Stimulated activated CD4-positive, alpha-beta T cell treated with anti-CD3 and anti-CD28 coated beads, Interleukin-1b, Interleukin-23, amount 100 ng/mL, for 24 hours (primary cell): ENCODE results near the gene S1PR3.
A peak's percentile ranks its signal among the peaks of the same experiment; 100 is the strongest.

ENCODE experiments used
- DNase-seq, 4 experiments: peaks; one replicate each; pipeline ENCODE4 v3.0.0-alpha.2; 2020; ENCODE audit warnings: low read depth in 4 of 4, low spot score in 1 of 4

Gene S1PR3

DNA sequence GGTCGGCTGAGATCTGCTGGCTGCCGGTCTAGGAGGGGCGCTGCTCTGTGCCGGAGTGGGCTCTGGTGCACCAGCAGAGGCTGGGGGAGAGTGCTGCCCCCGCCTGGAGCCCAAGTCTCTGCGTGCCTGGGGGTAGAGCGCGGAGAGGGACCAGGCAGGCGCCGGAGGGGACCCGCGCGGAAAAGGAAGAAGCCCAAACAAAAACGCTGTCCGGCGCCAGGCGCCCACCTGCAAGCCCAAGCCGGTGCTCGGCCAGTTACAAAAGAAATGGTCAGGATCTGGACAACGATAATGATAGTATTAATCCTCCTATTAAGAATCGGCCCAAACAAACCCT lies 571 bp upstream of the S1PR3 start:
- no peak for DNase-seq

- DNase-seq: no peak
These were observed 1.3 kb downstream of the S1PR3 start for GRCh38 chr9:88992556-88992955.

DNA sequence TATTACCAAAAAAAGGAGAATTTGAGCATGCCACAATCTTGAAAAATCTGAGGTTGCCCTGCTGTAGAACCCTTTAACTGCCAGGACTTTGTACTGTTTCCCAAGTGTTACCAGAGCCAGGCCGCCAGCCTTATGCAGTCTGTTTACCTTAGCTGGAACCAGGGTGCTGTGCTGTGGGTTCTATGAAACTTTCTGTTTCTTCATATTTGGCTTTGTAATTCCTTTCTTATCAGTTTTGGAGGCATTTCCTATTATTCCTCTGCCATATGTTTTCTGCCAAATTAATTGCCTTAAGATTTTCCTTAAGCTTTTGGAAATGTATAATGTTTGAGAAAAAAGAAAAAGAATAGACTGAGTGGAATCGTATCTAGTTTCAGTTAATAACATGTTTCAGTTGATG lies 2.1 kb downstream of the S1PR3 start:
- no peak for DNase-seq

- DNase-seq: no peak
These were observed 2.7 kb downstream of the S1PR3 start for GRCh38 chr9:88993871-88994460.

- DNase-seq: no peak
These were observed 3.4 kb downstream of the S1PR3 start for GRCh38 chr9:88994469-88995199.

DNA sequence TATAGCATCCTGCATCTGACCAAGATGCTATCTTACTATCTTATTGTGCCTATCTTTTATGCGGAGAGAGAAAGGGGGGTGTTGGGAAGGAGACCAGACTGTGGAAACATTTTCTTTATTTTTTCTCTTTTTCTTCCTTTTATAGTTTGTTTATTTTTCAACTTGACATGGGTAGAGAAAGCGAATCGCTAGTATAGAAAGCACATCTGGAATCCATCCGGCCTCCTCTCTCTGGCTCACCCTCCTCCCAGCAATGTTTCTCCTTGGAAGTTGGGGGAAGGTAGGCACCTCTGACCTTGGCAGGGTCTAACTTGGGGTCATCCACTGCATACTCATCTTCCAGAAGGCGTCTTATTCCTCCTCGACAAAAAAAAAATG lies 3.9 kb downstream of the S1PR3 start:
- DNase-seq: no peak

- no peak for DNase-seq
These were observed 4.4 kb downstream of the S1PR3 start for GRCh38 chr9:88995627-88996026.

DNA sequence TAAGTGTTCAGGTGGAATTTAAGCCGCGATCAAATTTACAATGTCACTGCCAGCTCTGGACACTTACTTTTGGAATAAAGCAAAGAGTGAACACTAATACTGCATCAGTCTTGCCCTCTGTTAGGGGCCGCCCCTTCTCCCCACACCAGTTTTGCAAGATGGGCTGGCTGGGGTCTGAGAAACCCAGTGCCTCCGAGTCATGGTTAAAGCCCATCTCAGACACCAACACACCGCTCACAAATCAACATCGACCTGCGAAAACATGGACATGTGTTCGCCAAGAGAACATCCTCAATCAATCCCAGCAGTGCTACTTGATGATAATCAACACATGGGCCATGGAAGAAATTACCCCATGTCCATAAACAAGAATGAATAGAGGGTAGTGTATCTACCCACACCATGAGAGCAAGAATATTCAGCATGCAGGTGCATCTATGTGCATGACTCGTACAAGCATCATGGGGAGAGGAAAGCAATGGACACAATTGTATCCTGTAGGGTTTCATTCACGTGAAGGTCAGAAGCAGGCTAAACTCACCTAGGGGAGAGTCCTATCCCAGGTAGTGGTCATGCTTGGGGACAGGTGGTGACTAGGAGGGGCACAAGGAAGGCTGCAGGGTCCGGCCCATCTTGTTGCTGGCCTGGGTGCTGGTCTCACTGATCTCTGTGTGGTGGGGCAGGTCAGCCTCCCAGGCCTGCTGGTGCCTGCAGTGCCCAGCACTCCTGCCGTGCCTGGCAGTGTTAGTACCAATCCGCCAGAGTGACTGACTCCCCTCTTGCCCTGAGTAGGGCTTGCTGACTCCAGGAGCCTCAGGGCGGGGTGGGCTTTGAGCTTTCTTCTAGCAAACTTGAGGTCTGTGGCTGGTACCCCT lies 5.0 kb downstream of the S1PR3 start:
- DNase-seq: no peak

DNA sequence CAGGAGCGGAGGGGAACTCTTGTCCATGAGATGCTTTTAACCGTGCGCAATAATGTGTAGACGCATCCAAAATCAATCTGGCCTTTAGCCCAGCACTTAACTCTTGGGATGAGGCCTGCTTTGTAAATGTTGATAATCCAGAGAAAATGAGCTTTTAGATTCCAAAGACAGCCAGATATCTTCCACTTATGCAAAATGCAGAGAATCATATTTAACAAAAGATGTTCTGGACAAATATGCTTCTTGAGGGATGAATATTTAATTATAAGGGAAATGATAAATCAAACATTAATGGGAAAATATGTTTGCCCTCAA lies 5.6 kb downstream of the S1PR3 start:
- DNase-seq: no peak

- DNase-seq: no peak
These were observed 6.4 kb downstream of the S1PR3 start for GRCh38 chr9:88997646-88998045.

- DNase-seq: no peak
These were observed 7.2 kb downstream of the S1PR3 start for GRCh38 chr9:88998503-88998902.

DNA sequence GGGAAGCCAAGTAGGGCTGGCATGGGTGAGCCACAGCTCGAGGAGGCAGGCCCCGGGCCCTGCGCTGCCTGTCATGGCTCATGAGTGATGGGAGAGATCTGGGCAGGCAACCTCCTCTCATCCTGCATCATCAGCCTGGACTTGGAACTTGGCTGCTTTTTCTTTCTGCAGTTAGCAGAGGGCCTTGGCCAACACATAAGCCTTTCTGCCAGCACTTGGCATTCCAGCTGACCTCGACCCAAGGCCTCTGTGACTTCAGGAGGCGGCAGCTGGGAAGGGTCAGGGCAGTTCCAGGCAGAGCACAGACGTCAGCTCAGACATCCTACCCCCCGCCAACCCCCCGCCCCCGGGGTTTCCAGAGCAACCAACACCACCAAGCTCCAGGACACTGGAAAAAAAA lies 7.6 kb downstream of the S1PR3 start:
- DNase-seq: no peak

GRCh38 chr9:89000371-89000781 lies 9.1 kb downstream of the S1PR3 start:
- DNase-seq: no peak

- peak; percentile 60 to 75 (median 69) for DNase-seq
These were observed 10.0 kb downstream of the S1PR3 start for GRCh38 chr9:89000973-89001916.

DNA sequence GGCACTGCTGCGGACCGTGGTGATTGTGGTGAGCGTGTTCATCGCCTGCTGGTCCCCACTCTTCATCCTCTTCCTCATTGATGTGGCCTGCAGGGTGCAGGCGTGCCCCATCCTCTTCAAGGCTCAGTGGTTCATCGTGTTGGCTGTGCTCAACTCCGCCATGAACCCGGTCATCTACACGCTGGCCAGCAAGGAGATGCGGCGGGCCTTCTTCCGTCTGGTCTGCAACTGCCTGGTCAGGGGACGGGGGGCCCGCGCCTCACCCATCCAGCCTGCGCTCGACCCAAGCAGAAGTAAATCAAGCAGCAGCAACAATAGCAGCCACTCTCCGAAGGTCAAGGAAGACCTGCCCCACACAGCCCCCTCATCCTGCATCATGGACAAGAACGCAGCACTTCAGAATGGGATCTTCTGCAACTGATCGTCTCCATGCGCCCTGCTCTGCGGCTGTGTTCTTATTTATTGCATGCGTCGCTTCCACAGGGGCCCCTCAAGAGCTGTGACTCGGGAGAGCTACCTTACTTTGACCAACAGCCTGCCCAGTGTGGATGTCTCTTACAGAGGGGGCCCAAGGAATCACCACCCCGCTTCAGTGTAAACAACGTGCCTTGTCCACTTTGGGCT lies 10.8 kb downstream of the S1PR3 start:
- no peak for DNase-seq

GRCh38 chr9:89002987-89003386 lies 11.7 kb downstream of the S1PR3 start:
- DNase-seq: no peak

DNA sequence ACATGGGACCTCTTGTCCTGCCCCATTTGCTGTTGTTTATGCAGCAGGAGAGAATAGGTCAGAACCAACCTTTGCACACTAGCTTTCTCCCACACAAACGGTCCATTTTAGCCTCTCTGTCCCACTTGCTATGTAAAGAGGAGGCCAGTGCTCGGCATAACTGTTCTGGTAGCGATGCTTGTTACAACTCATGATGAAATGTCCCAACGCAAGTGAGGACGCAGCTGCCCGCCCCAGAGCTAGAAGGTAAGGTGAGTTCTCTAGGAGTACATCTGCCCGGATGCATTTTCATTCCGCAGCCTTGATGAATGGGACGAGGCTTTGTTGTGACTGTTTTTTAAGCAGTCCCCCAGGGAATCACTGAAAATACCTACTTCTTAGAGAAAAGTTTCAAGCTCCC lies 14.1 kb downstream of the S1PR3 start:
- no peak for DNase-seq

- DNase-seq: no peak
These were observed 15.0 kb downstream of the S1PR3 start for GRCh38 chr9:89006267-89006666.

DNA sequence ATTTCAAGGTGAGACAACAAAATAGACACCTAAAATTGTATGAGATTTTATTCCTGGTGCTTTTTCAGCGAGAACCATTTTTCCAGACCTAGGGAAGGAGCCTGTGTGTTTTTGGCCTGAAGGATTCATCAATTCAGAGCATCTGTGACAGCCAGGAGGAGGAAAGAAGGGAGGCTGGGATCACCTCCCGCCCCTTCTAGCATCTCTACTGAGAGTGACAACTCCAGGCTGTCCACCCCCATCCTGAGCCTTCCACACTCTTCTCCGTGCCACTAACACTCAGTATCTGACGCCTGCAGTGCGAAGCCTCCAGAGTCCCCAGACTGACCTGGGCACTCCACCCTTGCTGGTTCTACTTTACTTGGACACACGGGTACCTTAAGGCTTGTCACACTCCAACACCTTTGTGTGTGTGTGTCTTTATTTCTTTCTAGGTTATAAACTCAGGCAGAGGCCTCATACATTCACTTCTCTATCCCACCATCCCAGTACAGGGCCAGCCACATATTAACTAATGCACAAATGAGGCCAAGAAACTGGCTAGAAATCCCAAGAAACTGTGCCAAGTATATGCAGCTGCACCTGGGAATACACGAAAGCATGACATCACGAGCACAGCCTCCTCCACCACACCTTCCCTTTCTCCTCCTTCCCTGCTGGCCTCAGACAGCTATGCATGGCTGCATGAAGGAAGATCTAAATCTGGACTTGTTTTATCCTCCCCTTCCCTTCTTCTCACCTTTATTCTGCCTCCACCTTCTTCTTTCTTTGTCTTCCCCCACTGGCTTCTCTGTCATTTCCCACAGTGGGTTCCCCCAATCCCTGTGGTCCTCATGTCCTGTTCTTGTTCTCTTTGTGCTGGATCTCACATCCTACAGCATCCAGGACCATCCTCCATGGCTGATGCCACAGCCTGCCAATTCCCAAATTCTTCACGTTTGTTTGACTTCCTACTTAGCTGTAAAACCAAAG lies 16.0 kb downstream of the S1PR3 start:
- DNase-seq: no peak
